OCI-LY1 (cell line): ENCODE measurements around the gene VPS26B.
"Not testable (repeated sequence)": the region's sequence is repeated elsewhere in the genome, so short reads cannot be mapped to it uniquely, and the experiment has no call there.

Experiments
- H2AFZ ChIP-seq: fragments of 200-600 bp; sonication (generic), shearing (Covaris generic); 2 replicates; pipeline ENCODE4 v1.6.0; 2014; ENCODE audit warnings: antibody characterized with exemption, mild to moderate bottlenecking, low read length
- H3F3A ChIP-seq: fragments of 200-600 bp; sonication (generic), shearing (Covaris generic); 2 replicates; pipeline ENCODE4 v1.6.0; 2014; ENCODE audit warnings: mild to moderate bottlenecking, antibody characterized with exemption, low read length, moderate library complexity; ENCODE audit not compliant: insufficient read depth
- H3K27ac ChIP-seq: fragments of 200-600 bp; sonication (generic); 2 replicates; pipeline ENCODE4 v1.5.1; 2014; ENCODE audit warnings: low read length, mixed run types, mild to moderate bottlenecking, low read depth; ENCODE audit not compliant: poor library complexity, severe bottlenecking
- H3K27me3 ChIP-seq: fragments of 200-600 bp; sonication (generic); 2 replicates; pipeline ENCODE4 v1.6.0; 2014; ENCODE audit warnings: antibody characterized with exemption, mild to moderate bottlenecking, low read length, moderate library complexity; ENCODE audit not compliant: insufficient read depth
- H3K36me3 ChIP-seq: fragments of 200-600 bp; sonication (generic); 2 replicates; pipeline ENCODE4 v1.6.1; 2014; ENCODE audit warnings: mild to moderate bottlenecking, antibody characterized with exemption, low read length, moderate library complexity, mixed read lengths; ENCODE audit not compliant: insufficient read depth
- H3K4me1 ChIP-seq: fragments of 200-600 bp; sonication (generic); 2 replicates; pipeline ENCODE4 v1.5.1; 2014; ENCODE audit warnings: mild to moderate bottlenecking, low read length, moderate library complexity; ENCODE audit not compliant: insufficient read depth, severe bottlenecking
- H3K4me2 ChIP-seq: fragments of 200-600 bp; sonication (generic), shearing (Covaris generic); 2 replicates; pipeline ENCODE4 v1.6.1; 2014; ENCODE audit warnings: low read length
- H3K4me3 ChIP-seq: fragments of 200-600 bp; sonication (generic); 2 replicates; pipeline ENCODE4 v1.5.1; 2014; ENCODE audit warnings: low read length, low read depth, mild to moderate bottlenecking, mixed read lengths; ENCODE audit not compliant: poor library complexity, severe bottlenecking
- H3K79me2 ChIP-seq: fragments of 200-600 bp; shearing (Covaris generic); 2 replicates; pipeline ENCODE4 v1.6.1; 2016; ENCODE audit warnings: mixed run types, low read length, mixed read lengths; ENCODE audit not compliant: insufficient read depth
- H3K9ac ChIP-seq: fragments of 200-600 bp; sonication (generic), shearing (Covaris generic); 2 replicates; pipeline ENCODE4 v1.6.1; 2014; ENCODE audit warnings: mild to moderate bottlenecking, low read length, mixed read lengths
- H3K9me2 ChIP-seq: fragments of 200-600 bp; sonication (generic), shearing (Covaris generic); 2 replicates; pipeline ENCODE4 v1.6.1; 2014; ENCODE audit warnings: low read depth, mild to moderate bottlenecking, low read length, mixed read lengths
- H3K9me3 ChIP-seq: fragments of 200-600 bp; shearing (Covaris generic); 2 replicates; pipeline ENCODE4 v1.6.1; 2014; ENCODE audit warnings: low read length, mixed read lengths
- H4K20me1 ChIP-seq: fragments of 200-600 bp; sonication (generic), shearing (Covaris generic); 2 replicates; pipeline ENCODE4 v1.6.0; 2016; ENCODE audit warnings: mild to moderate bottlenecking, low read length; ENCODE audit not compliant: insufficient read depth
- CTCF ChIP-seq: fragments of 200-600 bp; sonication (generic), shearing (Covaris generic); IDR thresholded peaks from 2 replicates; pipeline ENCODE4 v1.5.1; 2017; ENCODE audit warnings: mild to moderate bottlenecking, antibody characterized with exemption, low read length, moderate library complexity, mixed read lengths
- EZH2 ChIP-seq: fragments of 200-600 bp; sonication (generic), shearing (Covaris generic); IDR thresholded peaks from 2 replicates; pipeline ENCODE4 v1.8.0; 2017; ENCODE audit warnings: borderline replicate concordance, mixed run types, mild to moderate bottlenecking, antibody characterized with exemption, low read length, moderate library complexity, mixed read lengths

The VPS26B gene

GRCh38 chr11:134181707-134182106, 42.8 kb upstream of the VPS26B start:
- no peak for TF ChIP-seq CTCF
- TF ChIP-seq EZH2, result no peak

GRCh38 chr11:134188092-134188491, 36.4 kb upstream of the VPS26B start:
- H4K20me1 ChIP-seq, H2AFZ ChIP-seq, H3K4me2 ChIP-seq, H3K27ac ChIP-seq, H3F3A ChIP-seq, H3K9me2 ChIP-seq, H3K27me3 ChIP-seq, H3K4me1 ChIP-seq, H3K4me3 ChIP-seq, H3K9ac ChIP-seq, H3K79me2 ChIP-seq, H3K9me3 ChIP-seq: not testable (repeated sequence)
- peaks cover 91% of the 10 kb centered on the region for H3K36me3 ChIP-seq

More at GRCh38 chr11:134181707-134182106, 42.8 kb upstream of the VPS26B start:
- H3K9ac ChIP-seq, result no peak overlapping the region
- H3K9me2 ChIP-seq, result no peaks in the 10 kb centered on the region
- no peak overlapping the region for H3K4me2 ChIP-seq
- no peaks in the 10 kb centered on the region for H3K79me2 ChIP-seq
- no peaks in the 10 kb centered on the region for H3K27me3 ChIP-seq
- H3K4me3 ChIP-seq, result no peak overlapping the region
- no peaks in the 10 kb centered on the region for H3K9me3 ChIP-seq
- no peak overlapping the region for H2AFZ ChIP-seq
- no peak overlapping the region for H3K27ac ChIP-seq
- no peaks in the 10 kb centered on the region for H3K4me1 ChIP-seq
- no peaks in the 10 kb centered on the region for H4K20me1 ChIP-seq
- H3F3A ChIP-seq, result no peaks in the 10 kb centered on the region
- peaks cover 91% of the 10 kb centered on the region for H3K36me3 ChIP-seq

GRCh38 chr11:134196756-134197155, 27.7 kb upstream of the VPS26B start:
- no peaks in the 10 kb centered on the region for H3K79me2 ChIP-seq
- TF ChIP-seq EZH2, result no peak
- no peak for TF ChIP-seq CTCF
- H3K27me3 ChIP-seq, result no peaks in the 10 kb centered on the region
- peaks cover 91% of the 10 kb centered on the region for H3K36me3 ChIP-seq
- H3K4me3 ChIP-seq, result no peak overlapping the region
- H2AFZ ChIP-seq, result no peak overlapping the region
- H3K9ac ChIP-seq, result no peak overlapping the region
- no peaks in the 10 kb centered on the region for H3F3A ChIP-seq
- no peaks in the 10 kb centered on the region for H3K9me2 ChIP-seq
- no peaks in the 10 kb centered on the region for H3K4me1 ChIP-seq
- H3K9me3 ChIP-seq, result no peaks in the 10 kb centered on the region
- H3K4me2 ChIP-seq, result no peak overlapping the region
- no peaks in the 10 kb centered on the region for H4K20me1 ChIP-seq
- H3K27ac ChIP-seq, result no peak overlapping the region

- H3F3A ChIP-seq, result no peaks in the 10 kb centered on the region
- H3K4me1 ChIP-seq, result no peaks in the 10 kb centered on the region
- TF ChIP-seq CTCF (no peak), EZH2 (no peak)
- H3K4me2 ChIP-seq, result no peak overlapping the region
- no peaks in the 10 kb centered on the region for H3K9me2 ChIP-seq
- H3K79me2 ChIP-seq, result no peaks in the 10 kb centered on the region
- H3K27me3 ChIP-seq, result no peaks in the 10 kb centered on the region
- no peak overlapping the region for H2AFZ ChIP-seq
- H3K9ac ChIP-seq, result no peak overlapping the region
- no peaks in the 10 kb centered on the region for H3K9me3 ChIP-seq
- no peak overlapping the region for H3K4me3 ChIP-seq
- H4K20me1 ChIP-seq, result no peaks in the 10 kb centered on the region
- no peak overlapping the region for H3K27ac ChIP-seq
- H3K36me3 ChIP-seq, result peaks cover 91% of the 10 kb centered on the region
These were observed 24.9 kb upstream of the VPS26B start for GRCh38 chr11:134199531-134199930.
